ENCODE data around the gene OR5M8.

OR5M8 gene

GRCh38 chr11:56473252-56473651 lies 17.9 kb downstream of the OR5M8 start, which contains the start of gene OR5M3:
TSS of gene OR5M3 (minus strand) at chr11:56473352. CDS start at chr11:56470497, 2,855 bp downstream.
- Histone ChIP-seq H3K36me3 (ENCODE audit: control insufficient read depth, insufficient read depth, low read length) (no peaks in the 10 kb centered on the region), H3K27ac (no peak within 1 kb of the TSS), H2AFZ (no peak within 1 kb of the TSS), H3K4me3 (ENCODE audit: low read depth, low read length) (no peak within 1 kb of the TSS), H3K4me1 (no peaks in the 10 kb centered on the region), H3K27me3 (ENCODE audit: control insufficient read depth, insufficient read depth, low read length) (no peaks in the 10 kb centered on the region), H3K9ac (no peak within 1 kb of the TSS), H3K9me3 (ENCODE audit: control insufficient read depth, low read length) (no peaks in the 10 kb centered on the region), H3K79me2 (no peaks in the 10 kb centered on the region), H3K4me2 (ENCODE audit: low read length) (no peak within 1 kb of the TSS)
- TF ChIP-seq CTCF (IDR thresholded peaks at IDR 0.05), result no peak

- no peaks in the 10 kb centered on the region for H3K9me3 ChIP-seq (ENCODE audit: control insufficient read depth, low read length)
Measured at GRCh38 chr11:56457076-56457475, 34.1 kb downstream of the OR5M8 start.

GRCh38 chr11:56453521-56453920 lies 37.6 kb downstream of the OR5M8 start:
- H3K9ac ChIP-seq, result no peak overlapping the region
- H3K4me1 ChIP-seq, result no peaks in the 10 kb centered on the region
- H3K4me3 ChIP-seq (ENCODE audit: low read depth, low read length), result no peak overlapping the region
- H3K36me3 ChIP-seq (ENCODE audit: control insufficient read depth, insufficient read depth, low read length), result no peaks in the 10 kb centered on the region
- no peaks in the 10 kb centered on the region for H3K27me3 ChIP-seq (ENCODE audit: control insufficient read depth, insufficient read depth, low read length)
- H3K9me3 ChIP-seq (ENCODE audit: control insufficient read depth, low read length), result no peaks in the 10 kb centered on the region
- no peak overlapping the region for H3K4me2 ChIP-seq (ENCODE audit: low read length)
- no peak overlapping the region for H3K27ac ChIP-seq
- no peaks in the 10 kb centered on the region for H3K79me2 ChIP-seq
- TF ChIP-seq CTCF (IDR thresholded peaks at IDR 0.05), result no peak
- no peak overlapping the region for H2AFZ ChIP-seq

More at GRCh38 chr11:56457076-56457475, 34.1 kb downstream of the OR5M8 start:
- no peak overlapping the region for H3K4me3 ChIP-seq (ENCODE audit: low read depth, low read length)
- H3K27ac ChIP-seq, result no peak overlapping the region
- H3K36me3 ChIP-seq (ENCODE audit: control insufficient read depth, insufficient read depth, low read length), result no peaks in the 10 kb centered on the region
- no peaks in the 10 kb centered on the region for H3K79me2 ChIP-seq
- H3K4me2 ChIP-seq (ENCODE audit: low read length), result no peak overlapping the region
- no peaks in the 10 kb centered on the region for H3K27me3 ChIP-seq (ENCODE audit: control insufficient read depth, insufficient read depth, low read length)
- no peak overlapping the region for H2AFZ ChIP-seq
- no peak for TF ChIP-seq CTCF (IDR thresholded peaks at IDR 0.05)
- no peak overlapping the region for H3K9ac ChIP-seq
- H3K4me1 ChIP-seq, result no peaks in the 10 kb centered on the region
